ENCODE measurements around the gene SAP30BP.

DNA sequence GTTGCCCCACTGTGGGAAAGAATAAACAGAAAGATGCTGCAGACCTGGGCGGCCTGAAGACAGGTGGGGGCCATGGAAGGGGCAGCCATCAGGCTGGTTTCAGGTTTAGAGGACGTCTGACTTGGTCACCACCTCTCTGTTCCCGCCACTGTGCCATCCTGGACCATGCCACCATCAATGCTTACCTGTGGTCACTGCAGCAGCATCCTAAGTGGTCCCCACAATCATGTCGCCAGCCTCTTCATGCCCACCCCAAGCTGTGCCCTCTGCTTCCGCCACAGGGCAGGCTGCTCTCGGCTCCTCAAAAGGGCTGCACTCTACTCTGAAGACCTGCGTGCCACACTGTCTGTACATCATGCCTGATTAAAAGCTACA lies 23.5 kb upstream of the SAP30BP start:
- TF ChIP-seq, protein P1, sequence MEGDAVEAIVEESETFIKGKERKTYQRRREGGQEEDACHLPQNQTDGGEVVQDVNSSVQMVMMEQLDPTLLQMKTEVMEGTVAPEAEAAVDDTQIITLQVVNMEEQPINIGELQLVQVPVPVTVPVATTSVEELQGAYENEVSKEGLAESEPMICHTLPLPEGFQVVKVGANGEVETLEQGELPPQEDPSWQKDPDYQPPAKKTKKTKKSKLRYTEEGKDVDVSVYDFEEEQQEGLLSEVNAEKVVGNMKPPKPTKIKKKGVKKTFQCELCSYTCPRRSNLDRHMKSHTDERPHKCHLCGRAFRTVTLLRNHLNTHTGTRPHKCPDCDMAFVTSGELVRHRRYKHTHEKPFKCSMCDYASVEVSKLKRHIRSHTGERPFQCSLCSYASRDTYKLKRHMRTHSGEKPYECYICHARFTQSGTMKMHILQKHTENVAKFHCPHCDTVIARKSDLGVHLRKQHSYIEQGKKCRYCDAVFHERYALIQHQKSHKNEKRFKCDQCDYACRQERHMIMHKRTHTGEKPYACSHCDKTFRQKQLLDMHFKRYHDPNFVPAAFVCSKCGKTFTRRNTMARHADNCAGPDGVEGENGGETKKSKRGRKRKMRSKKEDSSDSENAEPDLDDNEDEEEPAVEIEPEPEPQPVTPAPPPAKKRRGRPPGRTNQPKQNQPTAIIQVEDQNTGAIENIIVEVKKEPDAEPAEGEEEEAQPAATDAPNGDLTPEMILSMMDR (IDR thresholded peaks at IDR 0.05; ENCODE audit: low read depth, low read length, poor library complexity, severe bottlenecking) = no peak
- TF ChIP-seq EZH2phosphoT487 (IDR thresholded peaks at IDR 0.05; ENCODE audit: borderline replicate concordance, low read length) = no peak
